ENCODE measurements around the gene AKAP11. TPM values are rescaled to one million over a fixed set of nuclear protein-coding genes. Genes with fewer than 3 reads are reported as not detected.

Gene AKAP11
- total and polyA plus RNA-seq, 3 donors from 2014 or later, result 31.5 to 62.0 (median 48.4) TPM

DNA sequence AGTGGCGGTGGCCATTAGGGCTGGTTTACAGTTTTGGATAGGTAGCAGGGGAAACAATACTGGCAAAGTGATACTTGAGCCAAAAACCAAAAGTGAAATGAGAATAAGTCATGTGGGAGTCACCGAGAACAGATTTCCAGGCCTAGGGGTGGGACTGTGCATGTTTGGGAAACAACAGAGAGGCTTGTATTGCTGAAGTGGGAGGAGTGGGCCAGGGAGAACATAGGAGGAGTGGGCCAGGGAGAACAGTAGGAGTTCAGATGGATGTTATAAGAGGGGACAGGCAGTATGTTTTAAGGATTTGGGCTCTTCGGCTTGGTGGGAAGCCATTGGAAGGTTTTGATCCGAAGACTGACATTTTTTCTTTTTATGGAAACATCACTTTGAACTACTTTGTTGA is 35.5 kb downstream of the AKAP11 start:
- TF ChIP-seq, protein P1, sequence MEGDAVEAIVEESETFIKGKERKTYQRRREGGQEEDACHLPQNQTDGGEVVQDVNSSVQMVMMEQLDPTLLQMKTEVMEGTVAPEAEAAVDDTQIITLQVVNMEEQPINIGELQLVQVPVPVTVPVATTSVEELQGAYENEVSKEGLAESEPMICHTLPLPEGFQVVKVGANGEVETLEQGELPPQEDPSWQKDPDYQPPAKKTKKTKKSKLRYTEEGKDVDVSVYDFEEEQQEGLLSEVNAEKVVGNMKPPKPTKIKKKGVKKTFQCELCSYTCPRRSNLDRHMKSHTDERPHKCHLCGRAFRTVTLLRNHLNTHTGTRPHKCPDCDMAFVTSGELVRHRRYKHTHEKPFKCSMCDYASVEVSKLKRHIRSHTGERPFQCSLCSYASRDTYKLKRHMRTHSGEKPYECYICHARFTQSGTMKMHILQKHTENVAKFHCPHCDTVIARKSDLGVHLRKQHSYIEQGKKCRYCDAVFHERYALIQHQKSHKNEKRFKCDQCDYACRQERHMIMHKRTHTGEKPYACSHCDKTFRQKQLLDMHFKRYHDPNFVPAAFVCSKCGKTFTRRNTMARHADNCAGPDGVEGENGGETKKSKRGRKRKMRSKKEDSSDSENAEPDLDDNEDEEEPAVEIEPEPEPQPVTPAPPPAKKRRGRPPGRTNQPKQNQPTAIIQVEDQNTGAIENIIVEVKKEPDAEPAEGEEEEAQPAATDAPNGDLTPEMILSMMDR (IDR thresholded peaks at IDR 0.05), result no peak
- no peak for TF ChIP-seq POLR2A (IDR thresholded peaks at IDR 0.05)
- intact Hi-C loops (cut with DNase I; ENCODE audit: low total_unique reads), result no loop called here
- no peaks in the 10 kb centered on the region for H3K4me1 ChIP-seq
- H3K9me3 ChIP-seq, result no peaks in the 10 kb centered on the region
- DNase-seq, result no peak
- H3K27me3 ChIP-seq, result no peaks in the 10 kb centered on the region
- WGBS, 2 donors, result 56 to 64% methylated on average over 4 of the region's 4 CpGs
- no peaks in the 10 kb centered on the region for H3K36me3 ChIP-seq (ENCODE audit: low read depth, missing control alignments)
- H3K4me3 ChIP-seq, result no peak overlapping the region
- no peak overlapping the region for H3K27ac ChIP-seq

DNA sequence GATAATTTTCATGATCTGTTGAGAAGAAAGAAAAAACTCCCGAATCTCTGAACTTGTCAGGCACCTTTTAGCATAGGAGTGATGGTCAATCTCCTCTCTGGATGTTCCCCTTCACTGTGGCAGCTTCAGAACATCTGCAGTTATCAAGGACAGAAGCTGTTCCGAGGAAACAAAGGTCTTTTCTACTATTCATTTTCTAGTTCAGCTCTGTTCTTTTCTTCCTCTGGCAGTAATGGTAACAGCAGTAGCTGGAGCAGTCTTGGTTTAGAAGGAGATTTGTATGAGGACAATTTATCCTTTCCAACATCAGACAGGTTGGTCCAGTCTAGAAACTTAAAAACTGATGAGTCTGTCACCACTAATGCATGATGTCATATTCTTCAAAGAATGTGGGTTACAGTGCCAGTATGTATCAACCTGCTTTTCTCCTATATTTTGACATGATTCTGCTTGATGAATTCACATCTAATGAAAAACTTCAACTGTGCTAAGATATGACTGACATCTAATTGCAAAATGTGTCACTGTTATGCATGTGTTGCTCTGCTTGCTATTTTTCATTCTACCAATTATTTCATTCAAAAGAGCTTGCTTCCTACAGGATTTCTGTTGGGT is 41.0 kb downstream of the AKAP11 start:
- no peaks in the 10 kb centered on the region for H3K27me3 ChIP-seq
- no peak for DNase-seq
- no peaks in the 10 kb centered on the region for H3K9me3 ChIP-seq
- TF ChIP-seq POLR2A (IDR thresholded peaks at IDR 0.05), result no peak
- TF ChIP-seq, protein P1 (IDR thresholded peaks at IDR 0.05), result no peak
- no peaks in the 10 kb centered on the region for H3K4me1 ChIP-seq
- WGBS, 2 donors, result 51 to 64% methylated on average over 2 of the region's 2 CpGs
- intact Hi-C loops (cut with DNase I; ENCODE audit: low total_unique reads), result no loop called here
- no peak overlapping the region for H3K4me3 ChIP-seq
- no peaks in the 10 kb centered on the region for H3K36me3 ChIP-seq (ENCODE audit: low read depth, missing control alignments)
- H3K27ac ChIP-seq, result no peak overlapping the region

DNA sequence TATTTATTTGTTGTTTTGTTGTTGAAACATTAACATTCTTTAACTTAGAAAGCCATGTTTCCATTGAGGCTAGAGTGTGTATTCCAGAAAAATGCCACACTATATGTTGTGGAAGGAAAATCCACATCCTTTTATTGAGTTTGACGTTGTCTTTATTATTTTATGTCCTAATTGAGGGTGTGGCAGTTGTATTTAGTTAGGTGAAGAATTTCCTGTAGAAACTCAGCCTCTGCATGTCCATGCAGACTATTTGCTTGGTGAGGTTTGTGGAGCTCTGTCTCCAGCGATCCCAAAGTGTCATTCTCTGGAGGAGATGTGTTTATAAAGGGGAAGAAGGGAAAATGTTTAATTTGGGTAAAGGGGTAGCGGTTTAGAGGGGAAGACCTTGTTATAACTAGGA is 46.6 kb downstream of the AKAP11 start:
- no peak overlapping the region for H3K27ac ChIP-seq
- intact Hi-C loops (cut with DNase I; ENCODE audit: low total_unique reads), result no loop called here
- no peak for TF ChIP-seq POLR2A (IDR thresholded peaks at IDR 0.05)
- TF ChIP-seq, protein P1 (IDR thresholded peaks at IDR 0.05), result no peak

DNA sequence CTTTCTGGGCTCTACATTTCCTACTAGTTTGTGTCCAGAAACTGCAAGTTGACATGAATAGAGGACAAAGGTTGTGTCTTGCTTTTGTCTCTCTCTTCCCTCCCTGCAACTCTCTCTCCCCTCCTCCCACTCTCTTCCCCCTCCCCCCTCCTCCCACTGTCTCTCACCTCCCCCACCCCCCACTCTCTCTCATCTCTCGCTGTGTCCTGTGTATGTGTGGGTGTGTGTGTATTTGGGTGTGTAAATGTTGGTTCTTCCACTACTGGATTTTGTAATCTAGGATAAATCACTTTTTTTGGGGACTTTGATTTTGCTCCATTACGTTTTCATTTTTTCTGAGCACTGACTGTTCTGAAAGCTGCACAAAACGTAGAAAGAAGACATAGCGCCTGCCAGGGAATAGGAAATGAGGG is 48.4 kb downstream of the AKAP11 start:
- no peak for DNase-seq
- Histone ChIP-seq H3K27me3 (no peaks in the 10 kb centered on the region), H3K27ac (no peak overlapping the region), H3K36me3 (ENCODE audit: low read depth, missing control alignments) (no peaks in the 10 kb centered on the region), H3K4me1 (no peaks in the 10 kb centered on the region), H3K4me3 (no peak overlapping the region), H3K9me3 (no peaks in the 10 kb centered on the region)
- WGBS, 2 donors, result 69 to 72% methylated on average over 4 of the region's 4 CpGs
- intact Hi-C loops (cut with DNase I; ENCODE audit: low total_unique reads), result no loop called here
- no peak for TF ChIP-seq POLR2A (IDR thresholded peaks at IDR 0.05)
- TF ChIP-seq, protein P1 (IDR thresholded peaks at IDR 0.05), result no peak

More for the DNA sequence above, 46.6 kb downstream of the AKAP11 start:
- Histone ChIP-seq H3K4me1 (no peaks in the 10 kb centered on the region), H3K9me3 (no peaks in the 10 kb centered on the region), H3K27me3 (no peaks in the 10 kb centered on the region), H3K4me3 (no peak overlapping the region), H3K36me3 (ENCODE audit: low read depth, missing control alignments) (no peaks in the 10 kb centered on the region)
- 80 to 83% methylated on average over 3 of the region's 3 CpGs for WGBS, 2 donors
- DNase-seq, result no peak

DNA sequence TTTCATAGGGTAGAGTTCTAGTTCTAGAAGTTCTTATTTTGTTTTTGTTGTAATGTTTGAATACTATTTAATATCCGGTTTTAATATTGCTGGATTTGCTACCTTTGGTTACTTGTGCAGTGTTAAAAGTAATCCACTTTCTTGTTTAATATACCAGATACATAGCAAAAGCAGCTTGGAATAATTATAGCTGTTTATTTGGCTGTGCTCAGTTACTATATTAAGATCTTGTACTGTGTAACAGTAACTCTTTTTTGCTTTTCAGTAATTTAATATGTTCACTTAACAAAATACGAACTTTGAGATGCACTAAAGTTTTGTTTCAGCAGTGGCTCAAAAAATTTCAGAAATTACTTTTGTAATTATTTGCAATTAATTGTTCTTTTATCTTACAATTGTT is 50.9 kb downstream of the AKAP11 start:
- H3K4me3 ChIP-seq, result no peak overlapping the region
- no peak for DNase-seq
- no peak overlapping the region for H3K27ac ChIP-seq
- H3K4me1 ChIP-seq, result no peaks in the 10 kb centered on the region
- H3K36me3 ChIP-seq (ENCODE audit: low read depth, missing control alignments), result no peaks in the 10 kb centered on the region
- intact Hi-C loops (cut with DNase I; ENCODE audit: low total_unique reads), result no loop called here
- no peaks in the 10 kb centered on the region for H3K9me3 ChIP-seq
- H3K27me3 ChIP-seq, result no peaks in the 10 kb centered on the region
- 57 to 66% methylated on average over 2 of the region's 2 CpGs for WGBS, 2 donors
- TF ChIP-seq, protein P1 (IDR thresholded peaks at IDR 0.05), result no peak
- no peak for TF ChIP-seq POLR2A (IDR thresholded peaks at IDR 0.05)
